Muscle layer of colon (tissue), 2 donors: Measurements from ENCODE around the gene SCN9A.

ENCODE experiments used
- H3K27ac ChIP-seq: one replicate; pipeline ENCODE4 v1.7.0; 2013; ENCODE audit warnings: low read depth, mild to moderate bottlenecking, low read length, moderate library complexity
- H3K27me3 ChIP-seq, 2 donors: one replicate each; pipeline ENCODE4 v1.7.0; 2013; ENCODE audit warnings: low read length in 2 of 2, mild to moderate bottlenecking in 2 of 2; ENCODE audit not compliant: insufficient read depth in 2 of 2, control insufficient read depth in 1 of 2
- H3K36me3 ChIP-seq: one replicate; pipeline ENCODE4 v1.7.0; 2013; ENCODE audit warnings: mild to moderate bottlenecking, low read length; ENCODE audit not compliant: insufficient read depth
- H3K4me1 ChIP-seq: one replicate; pipeline ENCODE4 v1.7.0; 2013; ENCODE audit warnings: mild to moderate bottlenecking, low read length; ENCODE audit not compliant: insufficient read depth
- H3K4me3 ChIP-seq, 2 donors: one replicate each; pipeline ENCODE4 v1.7.0; 2013; ENCODE audit warnings: low read length in 2 of 2, low read depth in 1 of 2, mild to moderate bottlenecking in 1 of 2, moderate library complexity in 1 of 2
- H3K9ac ChIP-seq: one replicate; pipeline ENCODE4 v1.7.0; 2013; ENCODE audit warnings: low read length
- H3K9me3 ChIP-seq: one replicate; pipeline ENCODE4 v1.7.0; 2013; ENCODE audit warnings: mild to moderate bottlenecking, low read length
- donor health status: abdominal sarcoma.
- donor health status: Adenocarcinoma of cecum.

SCN9A gene

DNA sequence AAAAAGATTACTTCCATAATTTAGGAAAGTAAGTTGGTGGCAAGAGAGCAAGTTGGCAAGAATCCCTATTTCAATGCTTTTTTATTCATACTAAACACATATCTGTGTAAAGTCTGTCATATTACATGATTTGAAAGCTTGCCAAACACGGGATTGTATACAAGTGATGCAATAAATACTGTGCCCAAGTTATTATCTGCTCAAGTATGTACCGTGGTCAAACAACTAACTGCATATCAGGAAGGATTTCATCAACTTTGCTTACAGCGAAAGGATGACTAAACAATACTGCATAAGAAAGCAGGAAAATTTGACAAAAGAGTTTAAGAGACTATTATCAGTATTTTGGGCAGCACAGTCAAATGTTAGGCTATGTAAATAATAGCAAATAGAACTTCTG lies 178.3 kb downstream of the SCN9A start:
- Histone ChIP-seq H3K9me3 (no peaks in the 10 kb centered on the region), H3K4me1 (no peaks in the 10 kb centered on the region), H3K9ac (no peak overlapping the region), H3K27ac (no peak overlapping the region), H3K4me3 (no peak overlapping the region), H3K27me3 (no peaks in the 10 kb centered on the region), H3K36me3 (no peaks in the 10 kb centered on the region)

GRCh38 chr2:166193407-166193806 lies 182.3 kb downstream of the SCN9A start:
- Histone ChIP-seq H3K9me3 (no peaks in the 10 kb centered on the region), H3K27ac (no peak overlapping the region), H3K36me3 (no peaks in the 10 kb centered on the region), H3K4me1 (no peaks in the 10 kb centered on the region), H3K27me3 (no peaks in the 10 kb centered on the region), H3K4me3 (no peak overlapping the region), H3K9ac (no peak overlapping the region)

DNA sequence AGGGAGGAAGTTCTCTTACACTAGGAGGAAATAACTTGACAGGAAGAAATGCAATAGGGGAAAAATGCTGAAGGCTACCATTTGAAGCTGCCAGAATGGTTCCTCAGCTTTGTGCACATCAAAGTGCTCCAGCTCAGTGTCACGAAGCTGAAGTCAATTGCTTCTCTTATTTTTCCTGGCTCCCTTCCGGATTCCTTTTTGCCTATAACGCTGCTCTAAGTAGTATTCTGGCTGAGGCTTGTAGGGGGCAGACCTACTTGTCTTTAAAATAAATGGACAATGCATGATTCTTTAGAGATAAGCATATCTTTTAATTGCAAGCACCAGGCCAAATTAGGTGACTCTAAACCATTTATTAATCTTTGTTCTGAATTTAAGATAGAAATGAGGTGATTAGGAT lies 187.7 kb downstream of the SCN9A start:
- H3K9me3 ChIP-seq, result no peaks in the 10 kb centered on the region
- H3K36me3 ChIP-seq, result no peaks in the 10 kb centered on the region
- no peak overlapping the region for H3K27ac ChIP-seq
- H3K27me3 ChIP-seq, result no peaks in the 10 kb centered on the region
- no peak overlapping the region for H3K4me3 ChIP-seq
- H3K9ac ChIP-seq, result no peak overlapping the region
- H3K4me1 ChIP-seq, result no peaks in the 10 kb centered on the region

DNA sequence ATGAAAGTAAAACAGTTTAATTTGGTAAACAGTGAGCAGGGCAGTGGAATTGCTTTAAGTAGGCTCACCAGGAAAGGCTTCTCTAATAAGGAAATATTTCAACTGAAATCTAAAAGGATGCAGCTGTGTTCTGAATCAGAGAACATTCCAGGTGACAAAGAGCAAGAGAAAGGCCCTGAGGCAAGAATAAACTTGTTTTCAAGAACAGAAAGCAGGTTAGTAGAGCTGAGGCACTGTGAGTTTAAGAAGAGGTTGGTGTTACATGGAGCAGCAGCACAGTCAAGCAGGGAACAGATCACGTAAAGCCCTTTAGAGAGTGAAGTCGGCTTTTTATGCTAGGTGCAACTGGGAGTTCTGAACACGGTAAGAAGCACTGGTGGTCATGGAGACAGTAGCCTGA lies 191.0 kb downstream of the SCN9A start:
- Histone ChIP-seq H3K27me3 (no peaks in the 10 kb centered on the region), H3K4me3 (no peak overlapping the region), H3K36me3 (no peaks in the 10 kb centered on the region), H3K4me1 (peaks cover 3% of the 10 kb centered on the region), H3K9ac (no peak overlapping the region), H3K27ac (no peak overlapping the region), H3K9me3 (no peaks in the 10 kb centered on the region)

DNA sequence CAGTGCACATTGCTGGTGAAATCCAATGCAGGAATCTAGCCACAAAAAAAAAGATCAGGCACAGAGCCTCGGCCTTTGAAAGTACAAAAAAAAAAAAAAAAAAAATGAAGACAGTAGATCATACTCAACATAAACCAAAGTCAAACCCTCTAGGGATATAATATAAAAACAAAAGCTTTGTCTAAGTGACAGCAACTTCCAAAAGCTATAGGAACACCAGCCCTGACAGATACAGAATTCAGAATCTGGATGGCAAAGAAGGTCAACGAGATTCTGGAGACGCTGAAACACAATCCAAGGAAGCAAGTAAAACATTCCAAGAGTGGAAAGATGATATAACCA lies 194.0 kb downstream of the SCN9A start:
- H3K27me3 ChIP-seq, result no peaks in the 10 kb centered on the region
- H3K4me3 ChIP-seq, result no peak overlapping the region
- peaks cover 18% of the 10 kb centered on the region for H3K4me1 ChIP-seq
- no peaks in the 10 kb centered on the region for H3K36me3 ChIP-seq
- no peak overlapping the region for H3K9ac ChIP-seq
- H3K9me3 ChIP-seq, result no peaks in the 10 kb centered on the region
- no peak overlapping the region for H3K27ac ChIP-seq

- Histone ChIP-seq H3K4me1 (peaks cover 24% of the 10 kb centered on the region), H3K27ac (no peak overlapping the region), H3K9me3 (no peaks in the 10 kb centered on the region), H3K27me3 (no peaks in the 10 kb centered on the region), H3K4me3 (no peak overlapping the region), H3K36me3 (no peaks in the 10 kb centered on the region), H3K9ac (no peak overlapping the region)
Measured at GRCh38 chr2:166180951-166181812, 194.6 kb downstream of the SCN9A start.

DNA sequence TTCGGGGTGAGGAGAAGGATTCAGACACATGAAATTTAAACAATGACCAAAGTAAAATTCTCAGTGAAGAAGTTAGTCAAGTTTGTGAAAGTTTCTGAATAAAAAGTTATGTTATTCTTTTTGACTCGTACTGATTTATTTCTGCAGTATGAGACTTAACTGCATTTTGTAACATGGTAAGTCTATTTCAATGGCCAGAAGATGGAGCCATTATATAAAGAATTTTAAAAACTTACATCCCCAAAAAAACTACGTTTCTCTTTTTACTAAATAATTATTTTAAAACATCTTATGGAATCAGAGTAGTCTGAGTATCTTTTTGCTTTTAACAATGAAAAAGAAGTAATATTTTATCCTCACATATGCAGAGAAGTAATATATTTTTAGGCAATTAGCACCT lies 196.5 kb downstream of the SCN9A start:
- Histone ChIP-seq H3K36me3 (no peaks in the 10 kb centered on the region), H3K9me3 (no peaks in the 10 kb centered on the region)

GRCh38 chr2:166173263-166173662 lies 202.5 kb downstream of the SCN9A start:
- Histone ChIP-seq H3K4me1 (peaks cover 18% of the 10 kb centered on the region), H3K9me3 (no peaks in the 10 kb centered on the region), H3K36me3 (no peaks in the 10 kb centered on the region), H3K27ac (no peak overlapping the region), H3K4me3 (no peak overlapping the region), H3K27me3 (no peaks in the 10 kb centered on the region), H3K9ac (no peak overlapping the region)

More for the DNA sequence above, 196.5 kb downstream of the SCN9A start:
- no peak overlapping the region for H3K9ac ChIP-seq
- H3K27ac ChIP-seq, result no peak overlapping the region
- no peaks in the 10 kb centered on the region for H3K27me3 ChIP-seq
- no peak overlapping the region for H3K4me3 ChIP-seq
- peaks cover 24% of the 10 kb centered on the region for H3K4me1 ChIP-seq

GRCh38 chr2:166171216-166171615 lies 204.5 kb downstream of the SCN9A start:
- Histone ChIP-seq H3K36me3 (no peaks in the 10 kb centered on the region), H3K27me3 (no peaks in the 10 kb centered on the region), H3K4me1 (peaks cover 4% of the 10 kb centered on the region), H3K27ac (no peak overlapping the region), H3K9me3 (no peaks in the 10 kb centered on the region), H3K4me3 (no peak overlapping the region), H3K9ac (no peak overlapping the region)

DNA sequence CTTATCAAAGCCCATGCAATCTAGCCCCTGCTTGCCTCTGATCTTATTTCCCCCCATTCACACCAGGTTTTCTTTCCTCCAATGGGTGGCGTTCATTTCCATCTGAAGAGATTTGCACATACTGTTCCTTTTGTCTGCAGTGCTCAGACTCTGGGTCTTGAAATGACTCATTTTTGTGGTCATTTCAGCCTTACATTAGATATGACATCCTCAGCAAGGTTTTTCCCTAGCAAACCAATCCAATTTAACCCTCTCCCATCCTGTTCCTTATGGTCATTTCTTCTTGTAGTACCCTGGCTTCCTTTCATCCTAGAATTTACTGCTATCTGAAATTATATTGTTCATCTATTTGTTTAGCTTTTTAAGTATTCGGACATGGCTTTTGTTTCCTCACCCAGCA lies 205.4 kb downstream of the SCN9A start:
- Histone ChIP-seq H3K4me3 (no peak overlapping the region), H3K36me3 (no peaks in the 10 kb centered on the region)

GRCh38 chr2:166167449-166167848 lies 208.3 kb downstream of the SCN9A start:
- H3K27me3 ChIP-seq, result no peaks in the 10 kb centered on the region
- no peak overlapping the region for H3K27ac ChIP-seq
- H3K36me3 ChIP-seq, result no peaks in the 10 kb centered on the region

More for the DNA sequence above, 205.4 kb downstream of the SCN9A start:
- no peaks in the 10 kb centered on the region for H3K27me3 ChIP-seq
- peaks cover 3% of the 10 kb centered on the region for H3K4me1 ChIP-seq
- no peaks in the 10 kb centered on the region for H3K9me3 ChIP-seq
- H3K9ac ChIP-seq, result no peak overlapping the region
- H3K27ac ChIP-seq, result no peak overlapping the region

GRCh38 chr2:166163775-166164174 lies 212.0 kb downstream of the SCN9A start:
- H3K9ac ChIP-seq, result no peak overlapping the region
- H3K27me3 ChIP-seq, result no peaks in the 10 kb centered on the region
- no peaks in the 10 kb centered on the region for H3K4me1 ChIP-seq
- H3K27ac ChIP-seq, result no peak overlapping the region
- no peaks in the 10 kb centered on the region for H3K36me3 ChIP-seq
- H3K4me3 ChIP-seq, result no peak overlapping the region
- no peaks in the 10 kb centered on the region for H3K9me3 ChIP-seq

More at GRCh38 chr2:166167449-166167848, 208.3 kb downstream of the SCN9A start:
- H3K9ac ChIP-seq, result no peak overlapping the region
- H3K9me3 ChIP-seq, result no peaks in the 10 kb centered on the region
- H3K4me1 ChIP-seq, result no peaks in the 10 kb centered on the region
- no peak overlapping the region for H3K4me3 ChIP-seq
